Measurements from ENCODE around the gene AMPD3. TPM values are rescaled to one million over a fixed set of nuclear protein-coding genes. Genes with fewer than 3 reads are reported as not detected.
A peak's percentile ranks its signal among the peaks of the same experiment; 100 is the strongest.

The AMPD3 gene
- total RNA-seq, 2 donors from 2014 or later = 7.9 to 9.7 TPM

GRCh38 chr11:10494636-10495463, 39.8 kb downstream of the AMPD3 start:
- TF ChIP-seq, protein P1, sequence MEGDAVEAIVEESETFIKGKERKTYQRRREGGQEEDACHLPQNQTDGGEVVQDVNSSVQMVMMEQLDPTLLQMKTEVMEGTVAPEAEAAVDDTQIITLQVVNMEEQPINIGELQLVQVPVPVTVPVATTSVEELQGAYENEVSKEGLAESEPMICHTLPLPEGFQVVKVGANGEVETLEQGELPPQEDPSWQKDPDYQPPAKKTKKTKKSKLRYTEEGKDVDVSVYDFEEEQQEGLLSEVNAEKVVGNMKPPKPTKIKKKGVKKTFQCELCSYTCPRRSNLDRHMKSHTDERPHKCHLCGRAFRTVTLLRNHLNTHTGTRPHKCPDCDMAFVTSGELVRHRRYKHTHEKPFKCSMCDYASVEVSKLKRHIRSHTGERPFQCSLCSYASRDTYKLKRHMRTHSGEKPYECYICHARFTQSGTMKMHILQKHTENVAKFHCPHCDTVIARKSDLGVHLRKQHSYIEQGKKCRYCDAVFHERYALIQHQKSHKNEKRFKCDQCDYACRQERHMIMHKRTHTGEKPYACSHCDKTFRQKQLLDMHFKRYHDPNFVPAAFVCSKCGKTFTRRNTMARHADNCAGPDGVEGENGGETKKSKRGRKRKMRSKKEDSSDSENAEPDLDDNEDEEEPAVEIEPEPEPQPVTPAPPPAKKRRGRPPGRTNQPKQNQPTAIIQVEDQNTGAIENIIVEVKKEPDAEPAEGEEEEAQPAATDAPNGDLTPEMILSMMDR (IDR thresholded peaks at IDR 0.05) = no peak
- no peak overlapping the region for H3K27ac ChIP-seq
- H3K4me1 ChIP-seq = no peaks in the 10 kb centered on the region
- intact Hi-C loops (cut with DNase I) = no loop called here
- H3K36me3 ChIP-seq = no peaks in the 10 kb centered on the region
- H3K27me3 ChIP-seq = no peaks in the 10 kb centered on the region
- peak; percentile 15 for DNase-seq
- H3K9me3 ChIP-seq = no peaks in the 10 kb centered on the region
- no peak overlapping the region for H3K4me3 ChIP-seq
- H3K9ac ChIP-seq (ENCODE audit: low read depth in 2 of 2, low read length in 2 of 2) = no peak overlapping the region

DNA sequence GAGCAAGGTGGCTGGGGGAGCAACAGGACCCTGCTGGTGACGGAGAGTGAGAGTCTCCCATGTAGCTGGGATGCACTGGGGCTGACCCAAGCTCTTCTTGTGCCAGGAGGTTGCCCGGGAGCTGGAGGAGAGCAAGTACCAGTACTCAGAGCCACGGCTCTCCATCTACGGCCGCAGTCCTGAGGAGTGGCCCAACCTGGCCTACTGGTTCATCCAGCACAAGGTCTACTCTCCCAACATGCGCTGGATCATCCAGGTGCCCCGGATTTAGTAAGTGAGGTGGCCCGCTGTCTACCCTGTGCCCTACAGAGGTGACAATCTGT, 40.4 kb downstream of the AMPD3 start:
- H3K9ac ChIP-seq (ENCODE audit: low read depth in 2 of 2, low read length in 2 of 2) = no peak overlapping the region

DNA sequence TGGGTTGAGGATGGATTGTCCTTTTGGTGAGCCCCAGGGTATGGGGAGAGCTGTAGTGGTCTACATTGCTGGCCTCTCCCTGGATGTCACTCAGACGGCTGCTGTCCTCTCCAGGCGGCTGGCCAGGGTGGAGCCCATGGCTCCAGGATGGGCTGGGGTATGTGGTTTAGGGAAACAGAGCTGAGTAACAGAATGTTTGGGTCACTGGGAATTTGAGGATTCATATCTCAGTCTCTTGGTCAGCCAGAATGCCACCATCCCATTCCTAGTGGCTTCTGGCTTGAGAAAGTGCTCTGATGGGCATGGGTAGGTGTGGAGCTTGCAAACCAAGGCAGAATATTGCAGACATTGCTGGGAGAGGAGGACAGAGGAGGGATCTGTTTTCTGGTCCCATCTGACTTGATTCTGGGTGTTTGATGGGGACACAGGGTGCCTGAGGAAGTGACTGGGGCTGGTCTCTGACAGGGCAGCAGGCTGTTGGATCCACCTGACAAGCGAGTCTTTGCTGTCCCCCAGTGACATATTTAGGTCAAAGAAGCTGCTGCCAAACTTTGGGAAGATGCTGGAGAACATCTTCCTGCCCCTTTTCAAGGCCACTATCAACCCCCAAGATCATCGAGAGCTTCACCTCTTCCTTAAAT, 41.4 kb downstream of the AMPD3 start:
- DNase-seq = peak; percentile 9
- intact Hi-C loops (cut with DNase I) = no loop called here
- H3K4me3 ChIP-seq = no peak overlapping the region
- H3K4me1 ChIP-seq = no peaks in the 10 kb centered on the region
- no peak overlapping the region for H3K9ac ChIP-seq (ENCODE audit: low read depth in 2 of 2, low read length in 2 of 2)
- H3K27ac ChIP-seq = no peak overlapping the region
- TF ChIP-seq, protein P1 (IDR thresholded peaks at IDR 0.05) = no peak
- no peaks in the 10 kb centered on the region for H3K9me3 ChIP-seq
- no peaks in the 10 kb centered on the region for H3K27me3 ChIP-seq
- no peaks in the 10 kb centered on the region for H3K36me3 ChIP-seq

More for the DNA sequence above, 40.4 kb downstream of the AMPD3 start:
- Histone ChIP-seq H3K4me3 (no peak overlapping the region), H3K27ac (no peak overlapping the region), H3K4me1 (no peaks in the 10 kb centered on the region), H3K27me3 (no peaks in the 10 kb centered on the region), H3K9me3 (no peaks in the 10 kb centered on the region), H3K36me3 (no peaks in the 10 kb centered on the region)
- no peak for DNase-seq
- intact Hi-C loops (cut with DNase I) = no loop called here
- TF ChIP-seq, protein P1 (IDR thresholded peaks at IDR 0.05) = no peak

DNA sequence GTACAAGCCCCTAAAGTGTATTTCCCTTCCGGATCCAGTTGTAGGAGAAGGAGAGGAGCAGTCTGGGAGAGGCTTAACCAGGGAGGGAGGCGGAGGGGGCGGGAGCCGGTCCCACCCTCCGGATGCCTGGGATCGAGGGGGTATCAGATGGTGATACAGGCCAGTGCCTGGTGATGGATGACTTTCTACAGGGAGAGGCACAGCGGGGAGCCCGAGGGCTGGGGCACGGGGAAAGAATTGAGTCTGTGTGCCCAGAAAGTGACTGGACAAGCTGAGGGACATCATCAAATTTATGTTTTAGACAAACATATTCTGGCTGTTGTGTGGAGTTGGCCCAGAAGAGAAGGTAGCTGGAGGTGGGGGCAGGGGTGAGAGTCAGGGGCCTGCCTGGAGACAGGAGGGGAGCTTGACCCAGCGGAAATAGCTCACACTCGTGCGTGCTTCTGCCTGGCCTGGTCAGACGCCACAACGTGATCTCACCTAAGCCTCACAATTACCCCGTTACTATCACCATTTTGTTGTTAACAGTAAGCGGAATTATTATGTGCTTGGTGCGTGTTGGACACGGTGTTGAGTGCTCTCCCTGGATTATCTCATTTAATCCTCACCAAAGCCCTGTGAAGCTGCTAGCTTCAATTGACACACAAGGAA, 42.4 kb downstream of the AMPD3 start:
- Histone ChIP-seq H3K4me3 (no peak overlapping the region), H3K9me3 (no peaks in the 10 kb centered on the region), H3K27me3 (no peaks in the 10 kb centered on the region), H3K36me3 (no peaks in the 10 kb centered on the region), H3K4me1 (no peaks in the 10 kb centered on the region), H3K27ac (no peak overlapping the region), H3K9ac (ENCODE audit: low read depth in 2 of 2, low read length in 2 of 2) (no peak overlapping the region)
- intact Hi-C loops (cut with DNase I) = no loop called here
- DNase-seq = peak; percentile 17
- TF ChIP-seq, protein P1 (IDR thresholded peaks at IDR 0.05) = no peak

- Histone ChIP-seq H3K27me3 (no peaks in the 10 kb centered on the region), H3K27ac (no peak overlapping the region), H3K9ac (ENCODE audit: low read depth in 2 of 2, low read length in 2 of 2) (no peak overlapping the region), H3K9me3 (no peaks in the 10 kb centered on the region), H3K4me1 (no peaks in the 10 kb centered on the region), H3K36me3 (no peaks in the 10 kb centered on the region), H3K4me3 (no peak overlapping the region)
- intact Hi-C loops (cut with DNase I) = no loop called here
- DNase-seq = no peak
- TF ChIP-seq, protein P1 (IDR thresholded peaks at IDR 0.05) = no peak
Observed at GRCh38 chr11:10498022-10498400, 42.9 kb downstream of the AMPD3 start.
